Suppressor macrophage treated with lipopolysaccharide for 1 hour (primary cell): ENCODE results near the gene LRIT3.
A peak's percentile ranks its signal among the peaks of the same experiment; 100 is the strongest.

Experiments used
- DNase-seq, 3 donors: peaks; one replicate each; pipeline ENCODE4 v3.0.0-alpha.2; 2020 to 2022

The LRIT3 gene

DNA sequence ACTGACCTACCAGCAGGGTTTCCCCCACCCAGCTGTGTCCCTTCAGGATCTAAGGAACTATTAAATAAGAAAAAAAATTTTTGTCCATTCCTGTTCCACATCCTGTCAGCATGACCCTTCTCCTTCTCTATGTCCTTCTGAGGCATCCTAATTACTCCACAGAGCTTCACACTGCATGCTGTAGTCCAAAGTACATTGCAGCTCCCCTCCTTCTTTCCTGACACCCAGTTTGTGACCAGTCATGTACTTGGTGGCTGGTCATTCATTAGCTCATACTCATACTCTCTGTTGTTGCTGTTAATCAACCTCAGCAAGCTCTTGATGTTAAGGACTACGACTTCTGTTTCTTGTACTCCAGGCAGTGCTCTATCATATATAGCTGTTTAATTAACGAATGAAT, 62.3 kb downstream of the LRIT3 start:
- DNase-seq, result no peak

DNA sequence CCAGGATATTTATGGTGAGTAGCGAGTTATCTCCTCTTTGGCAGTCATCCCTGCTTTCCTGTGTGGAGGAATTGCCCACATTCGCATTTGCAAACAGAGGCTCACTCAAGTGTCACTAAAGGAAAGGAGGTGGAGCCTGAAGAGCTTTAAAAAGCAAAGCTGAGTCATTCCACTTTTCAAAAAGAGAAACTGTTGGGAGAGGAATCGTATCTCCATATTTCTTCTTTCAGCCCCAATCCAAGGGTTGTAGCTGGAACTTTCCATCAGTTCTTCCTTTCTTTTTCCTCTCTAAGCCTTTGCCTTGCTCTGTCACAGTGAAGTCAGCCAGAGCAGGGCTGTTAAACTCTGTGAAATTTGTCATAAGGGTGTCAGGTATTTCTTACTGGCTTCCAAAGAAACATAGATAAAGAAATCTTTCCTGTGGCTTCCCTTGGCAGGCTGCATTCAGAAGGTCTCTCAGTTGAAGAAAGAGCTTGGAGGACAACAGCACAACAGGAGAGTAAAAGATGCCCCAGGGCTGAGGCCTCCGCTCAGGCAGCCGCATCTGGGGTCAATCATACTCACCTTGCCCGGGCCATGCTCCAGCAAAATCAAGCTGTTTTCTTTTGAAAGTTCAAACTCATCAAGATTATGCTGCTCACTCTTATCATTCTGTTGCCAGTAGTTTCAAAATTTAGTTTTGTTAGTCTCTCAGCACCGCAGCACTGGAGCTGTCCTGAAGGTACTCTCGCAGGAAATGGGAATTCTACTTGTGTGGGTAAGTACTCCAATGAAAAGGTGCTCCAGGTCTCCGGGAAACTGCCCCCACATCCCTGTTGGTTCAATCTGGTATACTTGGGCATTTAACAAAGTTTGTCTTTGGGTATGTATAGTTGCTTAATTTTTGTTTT, 65.0 kb downstream of the LRIT3 start, which contains the start of gene EGF:
TSS of gene EGF (plus strand) at position 178 of the 890 bp plus-strand sequence. CDS start at position 631, 453 bp downstream.
- DNase-seq, result peak; percentile 34 to 53 (median 45)

- no peak for DNase-seq
Measured at GRCh38 chr4:109913596-109914241, 65.8 kb downstream of the LRIT3 start.

GRCh38 chr4:109914322-109914721, 66.4 kb downstream of the LRIT3 start:
- DNase-seq, result no peak

DNA sequence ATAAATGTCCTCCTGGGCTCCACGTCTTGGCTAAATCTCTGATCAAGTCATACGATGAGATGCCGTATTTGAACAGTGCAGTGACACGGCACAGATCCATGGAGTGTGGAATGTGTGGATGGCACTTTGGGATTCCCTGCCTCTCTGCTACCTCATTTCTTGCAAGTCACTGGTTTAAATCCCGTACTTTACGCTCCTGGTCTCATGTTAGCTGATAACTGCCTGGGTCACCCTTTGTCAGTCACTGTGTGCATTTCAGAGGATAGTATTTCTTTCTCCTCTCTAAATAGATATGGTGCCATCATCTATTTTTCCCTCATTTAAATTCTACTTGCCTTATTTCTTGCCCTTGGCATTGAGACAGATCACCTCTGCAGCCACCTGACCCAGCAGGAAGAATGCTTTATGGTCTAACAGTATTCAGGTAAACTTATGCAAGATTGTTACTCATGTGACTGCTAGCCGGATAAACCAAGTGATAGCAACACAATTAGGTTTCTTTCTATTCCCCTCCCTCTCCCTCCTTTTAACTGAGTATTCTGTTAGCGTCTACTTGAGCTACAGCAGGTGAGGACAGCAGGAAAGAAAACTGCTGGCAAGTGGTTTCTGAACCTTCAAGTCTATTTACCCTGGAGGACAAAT, 67.6 kb downstream of the LRIT3 start:
- no peak for DNase-seq

DNA sequence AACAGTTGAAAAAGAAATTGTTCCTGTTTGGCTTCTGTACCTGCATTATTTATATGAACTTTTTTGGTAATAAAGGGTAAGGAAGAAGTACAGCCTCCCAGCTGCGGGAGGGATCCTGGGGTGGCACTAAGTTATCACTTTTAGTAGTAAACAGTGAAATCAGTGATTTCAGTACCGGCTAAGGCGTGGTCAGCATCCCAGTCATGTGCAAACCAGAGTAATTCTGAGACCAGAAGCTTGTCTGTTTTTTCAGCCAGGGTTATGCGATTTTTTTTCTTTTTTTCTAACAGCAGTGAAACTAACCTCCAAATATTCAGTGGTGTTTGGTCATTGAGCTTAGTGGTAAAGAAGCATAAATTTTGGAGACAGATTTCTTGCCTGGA, 68.1 kb downstream of the LRIT3 start:
- DNase-seq, result no peak

DNA sequence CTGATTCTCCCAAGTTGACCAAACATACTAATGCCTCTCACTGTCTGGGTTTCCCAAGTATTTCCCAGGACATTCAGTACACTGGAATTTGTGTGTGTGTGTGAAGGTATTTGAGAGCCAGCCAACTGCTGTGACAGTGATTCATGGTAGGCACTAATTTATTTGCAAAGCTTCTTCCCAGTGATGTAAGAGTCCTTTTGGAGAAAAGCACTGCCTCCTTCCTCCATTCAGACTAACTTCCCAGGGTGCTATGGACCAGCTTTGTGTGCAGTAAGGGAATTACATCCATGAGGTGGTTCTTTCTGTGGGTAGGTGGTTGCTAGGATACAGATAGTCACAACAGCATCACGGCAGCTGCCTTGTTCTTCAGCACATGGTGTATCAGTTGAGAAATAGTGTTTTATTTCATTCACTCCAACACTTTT, 73.5 kb downstream of the LRIT3 start:
- no peak for DNase-seq
